ENCODE data around the gene EPB41L5.
"Not testable (repeated sequence)": the region's sequence is repeated elsewhere in the genome, so short reads cannot be mapped to it uniquely, and the experiment has no call there.

EPB41L5 gene

GRCh38 chr2:120182019-120182560, 169.2 kb downstream of the EPB41L5 start:
- DNase-seq (ENCODE audit: extremely low spot score), result no peak
- ChIA-PET CTCF (no interaction called here), POLR2A (no interaction called here)
- TF ChIP-seq NFRKB (IDR thresholded peaks at IDR 0.05), result no peak
- no peak for TF ChIP-seq FOXA1 (IDR thresholded peaks at IDR 0.05)
- TF ChIP-seq BHLHE40 (IDR thresholded peaks at IDR 0.05; ENCODE audit: borderline replicate concordance), result no peak
- TF ChIP-seq HDGF (IDR thresholded peaks at IDR 0.05; ENCODE audit: borderline replicate concordance), result no peak
- no peak for TF ChIP-seq FOXM1 (IDR thresholded peaks at IDR 0.05; ENCODE audit: borderline replicate concordance)
- TF ChIP-seq LEF1 (IDR thresholded peaks at IDR 0.05; ENCODE audit: borderline replicate concordance), result no peak
- TF ChIP-seq ARNT (IDR thresholded peaks at IDR 0.05), result no peak
- TF ChIP-seq SUZ12 (IDR thresholded peaks at IDR 0.05), result no peak
- no peak for TF ChIP-seq CTBP1 (IDR thresholded peaks at IDR 0.05; ENCODE audit: borderline replicate concordance)
- TF ChIP-seq SP1 (IDR thresholded peaks at IDR 0.05), result no peak
- no peak for TF ChIP-seq ELF4 (IDR thresholded peaks at IDR 0.05)
- TF ChIP-seq PKNOX1 (IDR thresholded peaks at IDR 0.05), result no peak
- no peak for TF ChIP-seq ZNF384 (IDR thresholded peaks at IDR 0.05)
- TF ChIP-seq L3MBTL2 (conservative IDR thresholded peaks at IDR 0.05), result no peak
- TF ChIP-seq TARDBP (IDR thresholded peaks at IDR 0.05), result no peak
- TF ChIP-seq FOXK2 (IDR thresholded peaks at IDR 0.05), result no peak

- ChIA-PET POLR2A (no interaction called here), CTCF (no interaction called here)
- DNase-seq (ENCODE audit: extremely low spot score), result no peak
- TF ChIP-seq FOXA1 (IDR thresholded peaks at IDR 0.05) (no peak), L3MBTL2 (conservative IDR thresholded peaks at IDR 0.05) (no peak), CTBP1 (IDR thresholded peaks at IDR 0.05; ENCODE audit: borderline replicate concordance) (no peak), ARNT (IDR thresholded peaks at IDR 0.05) (no peak), HDGF (IDR thresholded peaks at IDR 0.05; ENCODE audit: borderline replicate concordance) (no peak), ELF4 (IDR thresholded peaks at IDR 0.05) (no peak), PKNOX1 (IDR thresholded peaks at IDR 0.05) (no peak), SP1 (IDR thresholded peaks at IDR 0.05) (no peak), SUZ12 (IDR thresholded peaks at IDR 0.05) (no peak), ZNF384 (IDR thresholded peaks at IDR 0.05) (no peak), LEF1 (IDR thresholded peaks at IDR 0.05; ENCODE audit: borderline replicate concordance) (no peak), FOXM1 (IDR thresholded peaks at IDR 0.05; ENCODE audit: borderline replicate concordance) (no peak), NFRKB (IDR thresholded peaks at IDR 0.05) (no peak), FOXK2 (IDR thresholded peaks at IDR 0.05) (no peak), BHLHE40 (IDR thresholded peaks at IDR 0.05; ENCODE audit: borderline replicate concordance) (no peak), TARDBP (IDR thresholded peaks at IDR 0.05) (no peak)
Observed at GRCh38 chr2:120189189-120189588, 176.3 kb downstream of the EPB41L5 start.

- TF ChIP-seq LEF1 (IDR thresholded peaks at IDR 0.05; ENCODE audit: borderline replicate concordance) (no peak), SP1 (IDR thresholded peaks at IDR 0.05) (no peak), CTBP1 (IDR thresholded peaks at IDR 0.05; ENCODE audit: borderline replicate concordance) (no peak), ELF4 (IDR thresholded peaks at IDR 0.05) (no peak)
- POLR2A ChIA-PET, result no interaction called here
- DNase-seq (ENCODE audit: extremely low spot score), result no peak
- CTCF ChIA-PET, result no interaction called here
Observed at GRCh38 chr2:120192280-120192679, 179.4 kb downstream of the EPB41L5 start.

- no peak for DNase-seq (ENCODE audit: extremely low spot score)
- POLR2A ChIA-PET, result no interaction called here
- no peak for TF ChIP-seq BHLHE40 (IDR thresholded peaks at IDR 0.05; ENCODE audit: borderline replicate concordance)
- no peak for TF ChIP-seq ZNF384 (IDR thresholded peaks at IDR 0.05)
- TF ChIP-seq FOXK2 (IDR thresholded peaks at IDR 0.05), result no peak
- no peak for TF ChIP-seq LEF1 (IDR thresholded peaks at IDR 0.05; ENCODE audit: borderline replicate concordance)
- no peak for TF ChIP-seq SP1 (IDR thresholded peaks at IDR 0.05)
- TF ChIP-seq L3MBTL2 (conservative IDR thresholded peaks at IDR 0.05), result no peak
- TF ChIP-seq PKNOX1 (IDR thresholded peaks at IDR 0.05), result no peak
- TF ChIP-seq SUZ12 (IDR thresholded peaks at IDR 0.05), result no peak
- TF ChIP-seq CTBP1 (IDR thresholded peaks at IDR 0.05; ENCODE audit: borderline replicate concordance), result no peak
- no peak for TF ChIP-seq FOXM1 (IDR thresholded peaks at IDR 0.05; ENCODE audit: borderline replicate concordance)
- CTCF ChIA-PET, result no interaction called here
Observed at GRCh38 chr2:120195553-120195952, 182.7 kb downstream of the EPB41L5 start.

GRCh38 chr2:120199817-120200459, 187.1 kb downstream of the EPB41L5 start:
- CTCF ChIA-PET; DNase-seq (ENCODE audit: extremely low spot score); POLR2A ChIA-PET: not testable (repeated sequence)

- ChIA-PET POLR2A (no interaction called here), CTCF (interaction anchor here (1.3 kb wide), 1 partner anchor 110 kb away, joined by 6 read pairs; no protein-coding TSS in a partner anchor)
- DNase-seq (ENCODE audit: extremely low spot score), result no peak
- TF ChIP-seq ARNT (IDR thresholded peaks at IDR 0.05), result no peak
- TF ChIP-seq NFRKB (IDR thresholded peaks at IDR 0.05), result no peak
- TF ChIP-seq HDGF (IDR thresholded peaks at IDR 0.05; ENCODE audit: borderline replicate concordance), result no peak
- TF ChIP-seq L3MBTL2 (conservative IDR thresholded peaks at IDR 0.05), result no peak
- no peak for TF ChIP-seq ZNF384 (IDR thresholded peaks at IDR 0.05)
- TF ChIP-seq PKNOX1 (IDR thresholded peaks at IDR 0.05), result no peak
- no peak for TF ChIP-seq LEF1 (IDR thresholded peaks at IDR 0.05; ENCODE audit: borderline replicate concordance)
- no peak for TF ChIP-seq SP1 (IDR thresholded peaks at IDR 0.05)
- TF ChIP-seq FOXK2 (IDR thresholded peaks at IDR 0.05), result no peak
Observed at GRCh38 chr2:120203251-120204021, 190.6 kb downstream of the EPB41L5 start.

Measured in HEK293T (cell line).